Panc1 (cell line): ENCODE results near the gene ROBO2.

ENCODE experiments used
- CTCF ChIP-seq: fragments of 450-650 bp; IDR thresholded peaks from 2 replicates; pipeline ENCODE4 v1.5.1; 2017; ENCODE audit warnings: mild to moderate bottlenecking
- POLR2AphosphoS5 ChIP-seq: IDR thresholded peaks from 2 replicates; pipeline ENCODE4 v1.6.1; 2012; ENCODE audit warnings: mild to moderate bottlenecking, low read depth, low read length, moderate library complexity
- REST ChIP-seq, 2 experiments: IDR thresholded peaks; 2 replicates each; pipeline ENCODE4 v1.6.1; 2011 to 2012; ENCODE audit warnings: low read depth in 2 of 2, control low read depth in 1 of 2, low read length in 1 of 2, mild to moderate bottlenecking in 1 of 2, moderate library complexity in 1 of 2; ENCODE audit not compliant: insufficient read depth in 1 of 2
- SIN3A ChIP-seq: IDR thresholded peaks from 2 replicates; pipeline ENCODE4 v1.6.1; 2012; ENCODE audit warnings: low read depth, mild to moderate bottlenecking, low read length, moderate library complexity, borderline replicate concordance; ENCODE audit not compliant: insufficient read depth

GRCh38 chr3:77563012-77563411 lies 523.1 kb downstream of the ROBO2 start:
- TF ChIP-seq CTCF (no peak), SIN3A (no peak), REST (IDR thresholded peaks at IDR 0.05; ENCODE audit: insufficient read depth in 1 of 2, low read depth in 2 of 2, low read length in 1 of 2) (no peak), POLR2AphosphoS5 (no peak)
